GM21723 (cell line): ENCODE measurements around the gene C10orf120.

Experiments used
- ATAC-seq: cut with Tn5 transposase; IDR thresholded peaks from one replicate; pipeline ENCODE4 v1.9.1; 2021; ENCODE audit warnings: mild to moderate bottlenecking, moderate library complexity; ENCODE audit not compliant: unreplicated experiment

C10orf120 gene

GRCh38 chr10:122703483-122704448 lies 4.1 kb upstream of the C10orf120 start:
- peak; percentile 65 for ATAC-seq

GRCh38 chr10:122702275-122702674 lies 2.6 kb upstream of the C10orf120 start:
- ATAC-seq, result no peak

DNA sequence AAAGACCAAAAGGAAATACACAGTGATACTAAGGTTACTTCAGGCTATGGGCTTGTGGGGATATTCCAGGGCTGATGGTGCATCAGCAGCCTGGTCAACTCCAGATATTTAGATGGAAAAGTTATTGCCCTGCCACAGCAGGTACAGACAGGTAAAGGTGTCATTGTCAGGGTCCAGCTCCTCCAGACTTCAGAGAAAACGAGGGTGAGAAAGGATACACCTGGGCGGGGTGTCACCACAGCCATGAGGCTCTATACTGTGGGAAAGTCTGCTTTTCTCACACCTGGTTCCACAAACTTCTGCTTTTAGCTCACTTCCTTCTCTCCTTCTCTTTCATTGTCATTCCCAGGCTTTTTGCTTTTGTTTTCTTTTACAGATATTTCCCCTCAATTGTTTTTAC lies 2.0 kb upstream of the C10orf120 start:
- no peak for ATAC-seq

- no peak for ATAC-seq
These were observed 3.0 kb downstream of the C10orf120 start for GRCh38 chr10:122696687-122697086.

DNA sequence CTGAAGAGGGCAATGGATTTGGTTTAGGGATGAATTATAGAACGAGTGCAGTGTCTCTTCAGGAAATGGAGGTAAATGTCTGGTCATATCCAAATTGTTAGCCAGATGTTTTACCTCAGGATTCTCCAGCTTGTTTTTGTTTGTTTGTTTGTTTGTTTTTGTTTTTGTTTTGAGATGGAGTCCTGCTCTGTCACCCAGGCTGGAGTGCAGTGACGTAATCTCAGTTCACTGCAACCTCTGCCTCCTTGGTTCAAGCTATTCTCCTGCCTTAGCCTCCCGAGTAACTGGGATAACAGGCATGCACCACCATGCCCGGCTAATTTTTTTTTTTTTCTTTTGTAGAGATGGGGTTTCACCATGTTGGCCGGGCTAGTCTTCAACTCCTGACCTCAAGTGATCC lies 6.9 kb downstream of the C10orf120 start:
- no peak for ATAC-seq

DNA sequence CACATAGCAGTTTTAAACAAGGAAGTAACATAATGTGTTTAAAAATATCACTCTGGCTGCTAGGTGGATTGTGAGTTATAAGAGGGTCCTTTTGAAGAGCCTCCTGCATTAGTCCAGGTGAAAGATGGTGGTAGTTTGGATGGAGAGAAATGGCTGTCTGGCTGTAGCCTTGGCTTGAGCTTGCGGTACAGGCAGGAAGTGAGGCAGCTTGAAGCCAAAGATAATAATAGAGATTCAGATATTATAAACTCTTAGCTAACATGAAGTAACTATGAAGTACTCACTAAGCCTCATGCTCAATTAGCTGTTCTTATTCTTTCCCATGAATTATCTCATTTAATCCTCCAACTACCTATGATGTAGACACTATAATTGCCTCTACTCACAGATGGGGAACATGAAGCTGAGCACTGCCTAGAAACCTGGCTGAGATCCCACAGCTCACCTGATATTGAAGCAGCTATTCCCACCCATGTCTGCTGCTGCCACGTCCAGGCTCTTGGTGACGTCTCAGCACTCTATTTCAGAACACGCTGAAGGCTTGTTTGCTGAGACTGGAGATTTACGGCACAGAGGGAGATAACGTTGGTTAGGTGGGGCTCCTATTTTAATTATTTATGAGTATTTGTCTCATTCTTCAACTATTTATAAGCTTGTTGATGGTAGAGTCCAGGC lies 10.4 kb downstream of the C10orf120 start:
- no peak for ATAC-seq

DNA sequence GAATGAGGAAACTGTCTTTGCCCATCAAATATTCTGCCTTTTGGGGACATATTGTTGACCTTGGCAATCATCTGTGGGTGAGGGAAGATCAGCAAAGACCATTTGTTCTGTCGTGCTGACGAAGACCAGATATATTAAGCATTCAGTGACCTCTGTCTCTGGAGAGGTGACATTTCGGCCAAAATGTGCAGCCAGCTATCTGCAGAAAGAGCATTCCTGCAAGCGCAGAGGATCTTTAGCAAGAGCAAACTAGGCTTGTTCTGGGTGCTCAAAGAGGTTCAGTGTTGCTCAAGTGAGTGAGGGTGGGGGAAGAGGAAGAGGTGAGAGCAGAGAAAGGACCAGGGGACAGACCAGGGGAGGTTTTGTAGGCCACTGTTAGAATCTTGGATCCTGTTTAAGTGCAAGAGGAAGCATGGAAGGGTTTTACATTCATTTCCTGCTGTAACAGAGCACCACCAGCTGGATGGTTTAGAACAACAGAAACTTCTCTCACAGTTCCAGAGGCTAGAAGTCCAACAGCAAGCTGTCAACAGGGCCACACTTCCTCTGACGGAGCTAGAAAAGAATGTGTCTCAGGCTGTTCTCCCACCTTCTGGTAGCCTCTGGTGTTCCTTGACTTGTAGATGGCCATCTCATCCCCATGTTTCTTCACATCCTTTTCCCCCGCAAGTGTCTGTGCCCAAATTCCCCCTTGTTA lies 11.2 kb downstream of the C10orf120 start:
- no peak for ATAC-seq

GRCh38 chr10:122682522-122682921 lies 17.1 kb downstream of the C10orf120 start:
- no peak for ATAC-seq

DNA sequence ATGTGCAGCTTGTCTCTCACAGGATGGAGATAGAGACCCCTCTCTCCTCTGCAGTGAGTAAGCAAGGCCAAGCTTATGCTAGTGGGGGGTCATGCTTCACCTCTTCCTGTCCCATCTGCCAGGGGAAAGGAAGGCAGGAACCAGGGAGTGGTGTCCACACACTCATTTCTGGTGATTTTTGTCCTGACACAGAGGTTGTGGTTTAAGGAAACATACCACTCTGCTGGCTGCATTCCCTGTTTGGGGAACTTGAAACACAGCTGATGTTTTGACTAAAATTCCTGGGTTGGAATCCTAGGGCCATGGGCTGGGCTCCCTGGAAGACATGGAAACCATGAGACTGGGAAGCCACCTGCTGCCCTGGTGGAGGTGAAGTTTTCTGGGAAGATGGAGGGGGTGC lies 21.4 kb downstream of the C10orf120 start:
- ATAC-seq, result no peak

DNA sequence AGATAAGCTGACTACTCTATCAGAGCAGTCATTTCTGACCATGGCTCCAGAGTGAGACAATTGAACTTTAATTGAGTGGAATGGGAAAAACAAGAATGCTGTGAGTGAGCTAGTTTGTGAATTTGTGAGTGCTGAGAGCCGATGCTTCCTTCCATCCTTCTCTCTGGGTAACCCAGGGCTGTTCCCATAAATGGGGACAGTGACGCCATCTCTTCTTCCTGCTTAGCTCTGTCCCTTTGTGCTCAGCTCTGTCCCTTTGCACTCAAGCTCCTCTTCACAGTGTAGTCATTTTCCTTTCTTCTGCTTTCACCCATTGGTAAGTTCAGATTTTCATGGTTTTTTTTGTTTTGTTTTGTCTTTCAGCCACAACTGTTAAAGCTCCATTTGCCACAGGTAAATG lies 24.4 kb downstream of the C10orf120 start:
- ATAC-seq, result no peak

DNA sequence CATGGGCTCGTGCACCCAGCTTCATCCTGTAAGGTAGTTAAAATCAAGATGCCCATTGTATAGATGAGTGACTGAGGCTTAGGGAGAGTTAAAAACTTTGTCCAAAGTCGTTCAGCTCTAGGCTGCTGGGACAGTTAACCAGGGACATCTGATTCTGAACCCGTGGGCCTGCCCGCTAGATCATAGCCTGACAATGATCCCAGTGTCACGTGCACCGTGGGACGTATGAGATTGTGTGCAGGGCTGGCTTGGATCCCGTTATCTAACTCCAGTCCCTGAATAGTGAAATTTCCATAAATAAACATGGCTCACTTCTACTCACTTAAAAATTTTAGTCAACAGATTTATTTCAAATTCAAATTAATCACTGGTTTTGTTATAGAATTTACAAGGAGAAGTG lies 24.9 kb downstream of the C10orf120 start:
- no peak for ATAC-seq

- ATAC-seq, result no peak
These were observed 25.9 kb downstream of the C10orf120 start for GRCh38 chr10:122673731-122674130.

DNA sequence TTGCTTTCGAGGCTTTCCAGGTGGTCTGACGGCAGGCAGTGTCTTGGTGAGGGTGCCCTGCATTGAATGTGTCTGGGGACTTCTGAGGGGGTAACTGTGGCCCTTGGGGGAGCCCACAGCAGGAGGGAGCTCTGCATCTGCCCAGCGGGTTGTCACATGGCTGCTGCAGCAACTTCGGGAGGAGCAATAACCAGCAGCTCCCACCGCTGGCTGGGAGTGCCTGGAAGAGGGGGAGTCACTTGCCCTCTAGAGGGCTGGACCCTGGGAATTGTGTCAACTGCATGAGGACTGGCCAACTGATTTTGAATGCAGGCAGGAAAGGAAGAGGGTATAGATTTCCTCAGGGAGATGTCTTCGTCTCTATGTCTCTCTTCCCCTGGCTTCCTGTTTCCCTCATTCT lies 26.4 kb downstream of the C10orf120 start:
- no peak for ATAC-seq

DNA sequence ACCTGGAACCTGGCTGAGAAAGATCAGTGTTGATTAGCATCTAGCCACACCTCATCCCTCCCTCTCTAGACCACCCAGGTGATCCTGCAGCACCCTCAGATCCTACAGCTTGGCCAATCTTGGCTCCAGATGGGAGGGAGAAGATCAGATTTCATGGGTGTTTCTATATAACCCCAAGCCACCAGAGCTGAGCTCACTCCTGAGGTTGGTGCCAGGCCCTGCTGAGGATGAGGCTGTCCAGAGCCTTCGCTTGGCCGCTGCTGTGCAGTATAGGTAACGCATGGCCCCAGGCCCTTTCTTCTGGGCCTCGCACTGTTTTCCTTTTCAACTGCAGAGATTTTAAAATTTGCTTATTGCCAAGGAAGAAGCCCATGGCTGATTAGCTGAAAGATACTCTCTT lies 27.0 kb downstream of the C10orf120 start:
- no peak for ATAC-seq

GRCh38 chr10:122671355-122671754 lies 28.3 kb downstream of the C10orf120 start:
- ATAC-seq, result no peak

GRCh38 chr10:122669842-122670241 lies 29.8 kb downstream of the C10orf120 start:
- no peak for ATAC-seq

- ATAC-seq, result no peak
These were observed 30.6 kb downstream of the C10orf120 start for GRCh38 chr10:122669045-122669444.

GRCh38 chr10:122665946-122666345 lies 33.7 kb downstream of the C10orf120 start:
- ATAC-seq, result no peak

GRCh38 chr10:122665329-122665860 lies 34.3 kb downstream of the C10orf120 start:
- ATAC-seq, result no peak

DNA sequence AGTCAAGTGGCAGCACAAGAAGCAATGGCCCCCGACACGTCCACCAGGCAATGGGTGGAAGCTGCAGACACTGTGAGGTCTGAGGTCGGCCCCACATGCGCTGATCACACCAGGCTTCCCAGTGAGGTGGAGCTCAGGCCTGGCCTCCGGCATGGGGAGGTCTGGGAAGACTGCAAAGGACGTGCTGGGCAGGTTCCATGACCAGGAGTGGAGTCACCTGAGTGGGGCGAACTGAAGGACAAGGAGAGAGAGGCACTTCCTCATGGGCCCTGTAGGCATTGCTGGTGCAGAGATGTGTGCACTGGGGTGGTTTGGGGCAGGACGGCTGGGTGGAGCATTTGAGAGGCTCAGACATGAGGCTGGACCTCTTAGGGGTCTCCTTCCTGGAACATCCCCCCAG lies 35.1 kb downstream of the C10orf120 start:
- no peak for ATAC-seq

GRCh38 chr10:122663516-122664130 lies 36.0 kb downstream of the C10orf120 start:
- no peak for ATAC-seq
